Measurements from ENCODE around the gene CLDN3. TPM values are rescaled to one million over a fixed set of nuclear protein-coding genes. Genes with fewer than 3 reads are reported as not detected.

CLDN3 gene
- total and polyA plus RNA-seq, 9 of the 15 experiments (the other 6 are each of a cell fraction or from before 2014, with no cell fraction given) = 0.29 TPM; not detected in 8

- TF ChIP-seq REST (IDR thresholded peaks at IDR 0.05; ENCODE audit: borderline replicate concordance) (peak; percentile 95), REST (CRISPR knock-in tag; IDR thresholded peaks at IDR 0.05; ENCODE audit: low read depth) (no peak), RAD21 (CRISPR knock-in tag; conservative IDR thresholded peaks at IDR 0.05 in 1 of 2, IDR thresholded peaks at IDR 0.05 in 1 of 2) (peak; percentile 58 to 88), CBX1 (IDR thresholded peaks at IDR 0.05; ENCODE audit: low read depth) (no peak), TEAD2 (tag; IDR thresholded peaks at IDR 0.05) (no peak), CXXC5 (CRISPR knock-in tag; IDR thresholded peaks at IDR 0.05) (no peak), NFIC (IDR thresholded peaks at IDR 0.05) (0 out of 2 replicates have a peak, but pooled peaks have one; percentile 5), BRF2 (IDR thresholded peaks at IDR 0.05; ENCODE audit: borderline replicate concordance, insufficient read depth, insufficient read length) (no peak), ZBTB40 (IDR thresholded peaks at IDR 0.05) (no peak), ZBTB40 (CRISPR knock-in tag; IDR thresholded peaks at IDR 0.05) (no peak)
Observed at GRCh38 chr7:73811760-73812168, 41.7 kb upstream of the CLDN3 start (continued).
